Central memory CD8-positive, alpha-beta T cell (primary cell): ENCODE results near the gene SLC25A1.

Experiments
- ATAC-seq: fragments of 150-1000 bp; cut with Tn5 transposase; replicated peaks from 2 replicates; pipeline ENCODE4 v1.10.0; 2022; ENCODE audit warnings: mild to moderate bottlenecking, moderate FRiP score, moderate number of reproducible peaks; ENCODE audit not compliant: poor library complexity, severe bottlenecking; ENCODE audit errors: extremely low read depth
- DNase-seq, 2 donors: peaks; one replicate each; pipeline ENCODE4 v3.0.0; 2021; ENCODE audit warnings: low spot score in 2 of 2
- H3K27ac Mint-ChIP-seq: one replicate; pipeline ENCODE4 v1.8.0; 2022; ENCODE audit warnings: low read depth, mild to moderate bottlenecking, moderate library complexity, mixed read lengths
- H3K27me3 Mint-ChIP-seq: one replicate; pipeline ENCODE4 v1.8.0; 2022; ENCODE audit warnings: mixed read lengths
- H3K36me3 Mint-ChIP-seq: one replicate; pipeline ENCODE4 v1.8.0; 2022; ENCODE audit warnings: mild to moderate bottlenecking, moderate library complexity, mixed read lengths; ENCODE audit not compliant: insufficient read depth
- H3K4me1 Mint-ChIP-seq: one replicate; pipeline ENCODE4 v1.8.0; 2022; ENCODE audit warnings: mixed read lengths
- H3K4me3 Mint-ChIP-seq: one replicate; pipeline ENCODE4 v1.8.0; 2022; ENCODE audit warnings: mild to moderate bottlenecking, moderate library complexity, mixed read lengths
- H3K9me3 Mint-ChIP-seq: one replicate; pipeline ENCODE4 v1.8.0; 2022; ENCODE audit warnings: mixed read lengths

The SLC25A1 gene

GRCh38 chr22:19146215-19146968 is 32.1 kb downstream of the SLC25A1 start:
- H3K27me3 Mint-ChIP-seq: peaks cover 9% of the 10 kb centered on the region
- no peak overlapping the region for H3K27ac Mint-ChIP-seq
- DNase-seq (no peak), ATAC-seq (no peak)
- no peaks in the 10 kb centered on the region for H3K9me3 Mint-ChIP-seq
- no peak overlapping the region for H3K4me3 Mint-ChIP-seq
- peaks cover 12% of the 10 kb centered on the region for H3K36me3 Mint-ChIP-seq
- H3K4me1 Mint-ChIP-seq: peaks cover 24% of the 10 kb centered on the region

- Mint-ChIP-seq H3K4me3 (peak overlapping the region; percentile 99), H3K27ac (peak overlapping the region; percentile 98), H3K27me3 (no peaks in the 10 kb centered on the region), H3K4me1 (peaks cover 18% of the 10 kb centered on the region), H3K9me3 (no peaks in the 10 kb centered on the region), H3K36me3 (peaks cover 28% of the 10 kb centered on the region)
- ATAC-seq (peak; percentile 57), DNase-seq (no peak)
These were observed 34.6 kb downstream of the SLC25A1 start for GRCh38 chr22:19143967-19144400.

- ATAC-seq (no peak), DNase-seq (no peak)
- Mint-ChIP-seq H3K27ac (no peak overlapping the region), H3K9me3 (no peaks in the 10 kb centered on the region), H3K27me3 (no peaks in the 10 kb centered on the region), H3K4me3 (peak overlapping the region; percentile 99), H3K4me1 (peaks cover 18% of the 10 kb centered on the region), H3K36me3 (peaks cover 28% of the 10 kb centered on the region)
These were observed 35.3 kb downstream of the SLC25A1 start for GRCh38 chr22:19143212-19143611.

GRCh38 chr22:19142394-19142793 is 36.1 kb downstream of the SLC25A1 start:
- peak overlapping the region; percentile 99 for H3K4me3 Mint-ChIP-seq
- DNase-seq (no peak), ATAC-seq (no peak)
- peaks cover 32% of the 10 kb centered on the region for H3K36me3 Mint-ChIP-seq
- peaks cover 18% of the 10 kb centered on the region for H3K4me1 Mint-ChIP-seq
- H3K9me3 Mint-ChIP-seq: no peaks in the 10 kb centered on the region
- H3K27ac Mint-ChIP-seq: no peak overlapping the region
- no peaks in the 10 kb centered on the region for H3K27me3 Mint-ChIP-seq

GRCh38 chr22:19139974-19140373 is 38.6 kb downstream of the SLC25A1 start:
- Mint-ChIP-seq H3K9me3 (no peaks in the 10 kb centered on the region), H3K4me1 (peaks cover 24% of the 10 kb centered on the region), H3K27ac (no peak overlapping the region), H3K4me3 (no peak overlapping the region), H3K36me3 (peaks cover 42% of the 10 kb centered on the region), H3K27me3 (no peaks in the 10 kb centered on the region)
- ATAC-seq: no peak
- DNase-seq: no peak

GRCh38 chr22:19139001-19139356 is 39.6 kb downstream of the SLC25A1 start:
- Mint-ChIP-seq H3K36me3 (peaks cover 36% of the 10 kb centered on the region), H3K4me3 (no peak overlapping the region), H3K27ac (no peak overlapping the region), H3K9me3 (no peaks in the 10 kb centered on the region), H3K4me1 (peaks cover 15% of the 10 kb centered on the region), H3K27me3 (no peaks in the 10 kb centered on the region)
- no peak for ATAC-seq
- DNase-seq: no peak

- no peak overlapping the region for H3K27ac Mint-ChIP-seq
- DNase-seq: no peak
- peaks cover 35% of the 10 kb centered on the region for H3K36me3 Mint-ChIP-seq
- H3K4me1 Mint-ChIP-seq: peaks cover 10% of the 10 kb centered on the region
- ATAC-seq: no peak
- H3K9me3 Mint-ChIP-seq: no peaks in the 10 kb centered on the region
- no peaks in the 10 kb centered on the region for H3K27me3 Mint-ChIP-seq
- H3K4me3 Mint-ChIP-seq: no peak overlapping the region
These were observed 40.1 kb downstream of the SLC25A1 start for GRCh38 chr22:19138217-19139000.

- DNase-seq (no peak), ATAC-seq (no peak)
- no peak overlapping the region for H3K27ac Mint-ChIP-seq
- H3K36me3 Mint-ChIP-seq: peaks cover 39% of the 10 kb centered on the region
- H3K9me3 Mint-ChIP-seq: no peaks in the 10 kb centered on the region
- H3K4me1 Mint-ChIP-seq: peaks cover 6% of the 10 kb centered on the region
- H3K4me3 Mint-ChIP-seq: no peak overlapping the region
- H3K27me3 Mint-ChIP-seq: no peaks in the 10 kb centered on the region
These were observed 40.9 kb downstream of the SLC25A1 start for GRCh38 chr22:19137384-19138216.

- no peak overlapping the region for H3K27ac Mint-ChIP-seq
These were observed 41.6 kb downstream of the SLC25A1 start for GRCh38 chr22:19136915-19137314.

GRCh38 chr22:19134874-19135273 is 43.7 kb downstream of the SLC25A1 start:
- H3K27ac Mint-ChIP-seq: no peak overlapping the region

More at GRCh38 chr22:19136915-19137314, 41.6 kb downstream of the SLC25A1 start:
- peaks cover 6% of the 10 kb centered on the region for H3K4me1 Mint-ChIP-seq
- ATAC-seq (no peak), DNase-seq (no peak)
- H3K9me3 Mint-ChIP-seq: no peaks in the 10 kb centered on the region
- H3K36me3 Mint-ChIP-seq: peaks cover 39% of the 10 kb centered on the region
- H3K27me3 Mint-ChIP-seq: no peaks in the 10 kb centered on the region
- no peak overlapping the region for H3K4me3 Mint-ChIP-seq

GRCh38 chr22:19134176-19134831 is 44.2 kb downstream of the SLC25A1 start:
- H3K4me1 Mint-ChIP-seq: peaks cover 6% of the 10 kb centered on the region
- H3K27me3 Mint-ChIP-seq: no peaks in the 10 kb centered on the region
- peaks cover 21% of the 10 kb centered on the region for H3K36me3 Mint-ChIP-seq
- peak overlapping the region; percentile 11 for H3K4me3 Mint-ChIP-seq
- no peak for DNase-seq
- H3K27ac Mint-ChIP-seq: no peak overlapping the region
- no peak for ATAC-seq
- H3K9me3 Mint-ChIP-seq: no peaks in the 10 kb centered on the region

More at GRCh38 chr22:19134874-19135273, 43.7 kb downstream of the SLC25A1 start:
- H3K4me3 Mint-ChIP-seq: peak overlapping the region; percentile 11
- H3K27me3 Mint-ChIP-seq: no peaks in the 10 kb centered on the region
- H3K9me3 Mint-ChIP-seq: no peaks in the 10 kb centered on the region
- ATAC-seq (no peak), DNase-seq (no peak)
- peaks cover 23% of the 10 kb centered on the region for H3K36me3 Mint-ChIP-seq
- H3K4me1 Mint-ChIP-seq: peaks cover 6% of the 10 kb centered on the region

GRCh38 chr22:19133561-19133960 is 45.0 kb downstream of the SLC25A1 start:
- DNase-seq: no peak
- no peaks in the 10 kb centered on the region for H3K9me3 Mint-ChIP-seq
- no peak overlapping the region for H3K27ac Mint-ChIP-seq
- peaks cover 19% of the 10 kb centered on the region for H3K36me3 Mint-ChIP-seq
- no peak overlapping the region for H3K4me3 Mint-ChIP-seq
- ATAC-seq: no peak
- peaks cover 6% of the 10 kb centered on the region for H3K4me1 Mint-ChIP-seq
- H3K27me3 Mint-ChIP-seq: no peaks in the 10 kb centered on the region
